ENCODE results near the gene HNRNPAB.

HNRNPAB gene

DNA sequence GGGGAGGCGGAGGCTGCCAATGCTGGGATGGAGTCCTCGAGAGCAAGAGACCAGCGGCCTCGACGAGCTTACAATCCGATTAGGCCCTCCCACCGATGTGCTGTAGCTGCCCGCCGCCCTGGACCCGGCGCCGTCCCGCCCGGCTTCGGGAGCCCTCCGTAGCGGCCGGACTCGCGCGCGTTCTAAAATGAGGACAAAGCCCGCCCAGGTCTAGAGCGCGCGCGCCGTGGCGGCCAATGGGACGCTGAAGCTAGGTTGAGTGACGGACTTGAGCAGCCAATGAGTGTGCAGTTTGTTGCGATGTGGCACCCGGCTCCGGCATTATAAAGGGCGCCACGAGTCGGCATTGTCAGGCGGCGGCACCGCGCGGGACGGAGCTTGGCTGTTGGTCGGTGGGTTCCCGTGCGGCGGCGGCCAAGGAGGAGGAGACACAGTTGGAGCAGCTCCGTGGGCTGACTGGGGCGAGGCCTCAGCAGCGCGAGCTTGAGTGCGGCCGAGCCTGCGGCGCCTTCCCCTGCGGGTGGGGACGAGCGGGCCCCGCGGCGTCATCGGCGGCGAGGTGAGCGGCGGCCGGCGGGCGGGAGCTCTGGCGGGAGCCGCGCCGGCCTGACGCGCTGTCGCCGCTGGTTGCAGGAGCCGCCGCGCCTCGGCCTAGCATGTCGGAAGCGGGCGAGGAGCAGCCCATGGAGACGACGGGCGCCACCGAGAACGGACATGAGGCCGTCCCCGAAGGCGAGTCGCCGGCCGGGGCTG is at the start of gene HNRNPAB:
Gene HNRNPAB, plus strand, starts transcription at position 352 of the 753 bp plus-strand sequence. Its CDS starts 305 bp downstream, at position 657.
- peak; percentile 89 for DNase-seq (ENCODE audit: low spot score)

DNA sequence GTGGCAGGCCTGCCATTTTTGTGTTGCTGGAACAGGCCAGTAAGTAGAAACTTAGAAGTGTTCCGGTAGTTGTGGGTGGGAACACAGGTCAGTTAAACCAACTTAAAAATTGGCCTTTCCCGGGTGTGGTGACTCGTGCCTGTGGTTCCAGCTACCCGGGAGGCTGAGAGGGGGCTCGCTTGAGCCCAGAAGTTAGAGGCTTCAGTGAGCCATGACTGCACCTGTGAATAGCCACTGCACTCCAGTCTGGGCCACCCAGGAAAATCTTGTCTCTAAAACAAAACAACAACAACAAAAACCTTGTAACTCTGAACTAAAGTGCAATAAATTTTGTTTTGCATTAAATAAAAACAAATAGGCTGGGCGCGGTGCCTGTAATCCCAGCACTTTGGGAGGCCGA is 49.3 kb upstream of the HNRNPAB start:
- no peak for DNase-seq (ENCODE audit: low spot score)

DNA sequence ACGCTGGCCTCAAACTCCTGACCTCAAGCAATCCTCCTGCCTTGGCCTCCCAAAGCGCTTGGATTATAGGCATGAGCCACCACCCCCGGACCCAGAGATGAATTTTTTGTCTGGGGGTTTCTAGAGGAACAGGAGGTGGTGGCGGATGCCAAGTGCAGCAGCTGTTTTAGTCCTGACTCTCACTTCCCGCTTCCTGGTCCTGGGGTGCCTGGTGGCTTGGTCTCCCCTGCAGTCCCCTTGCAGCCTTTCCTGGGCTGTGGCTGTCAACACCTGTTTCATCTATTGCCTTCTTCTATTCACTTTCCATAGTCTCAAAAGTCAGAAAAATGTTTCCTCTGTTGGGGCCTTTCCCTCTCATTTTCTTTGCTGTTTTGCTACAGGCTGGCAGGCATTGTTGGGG is 44.2 kb upstream of the HNRNPAB start:
- DNase-seq (ENCODE audit: low spot score), result no peak

DNA sequence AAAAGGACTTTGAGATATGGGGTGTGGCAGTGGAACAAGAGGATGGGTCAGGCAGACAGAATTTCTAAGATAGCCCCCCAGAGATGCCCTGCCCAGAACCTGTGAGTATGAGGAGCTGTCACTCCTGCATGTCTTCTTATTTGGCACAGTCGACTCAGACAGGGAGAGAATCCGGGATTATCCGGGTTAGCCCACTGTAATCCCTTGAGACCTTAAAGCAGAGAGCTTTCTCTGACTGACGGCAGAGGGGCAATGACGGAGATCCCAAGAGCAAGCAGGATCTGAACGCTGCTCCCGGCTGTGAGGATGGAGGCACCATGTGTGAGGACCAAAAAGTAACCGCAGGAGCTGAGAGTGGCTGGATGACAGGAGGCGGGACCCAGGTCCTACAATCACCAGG is 41.9 kb upstream of the HNRNPAB start:
- no peak for DNase-seq (ENCODE audit: low spot score)

DNA sequence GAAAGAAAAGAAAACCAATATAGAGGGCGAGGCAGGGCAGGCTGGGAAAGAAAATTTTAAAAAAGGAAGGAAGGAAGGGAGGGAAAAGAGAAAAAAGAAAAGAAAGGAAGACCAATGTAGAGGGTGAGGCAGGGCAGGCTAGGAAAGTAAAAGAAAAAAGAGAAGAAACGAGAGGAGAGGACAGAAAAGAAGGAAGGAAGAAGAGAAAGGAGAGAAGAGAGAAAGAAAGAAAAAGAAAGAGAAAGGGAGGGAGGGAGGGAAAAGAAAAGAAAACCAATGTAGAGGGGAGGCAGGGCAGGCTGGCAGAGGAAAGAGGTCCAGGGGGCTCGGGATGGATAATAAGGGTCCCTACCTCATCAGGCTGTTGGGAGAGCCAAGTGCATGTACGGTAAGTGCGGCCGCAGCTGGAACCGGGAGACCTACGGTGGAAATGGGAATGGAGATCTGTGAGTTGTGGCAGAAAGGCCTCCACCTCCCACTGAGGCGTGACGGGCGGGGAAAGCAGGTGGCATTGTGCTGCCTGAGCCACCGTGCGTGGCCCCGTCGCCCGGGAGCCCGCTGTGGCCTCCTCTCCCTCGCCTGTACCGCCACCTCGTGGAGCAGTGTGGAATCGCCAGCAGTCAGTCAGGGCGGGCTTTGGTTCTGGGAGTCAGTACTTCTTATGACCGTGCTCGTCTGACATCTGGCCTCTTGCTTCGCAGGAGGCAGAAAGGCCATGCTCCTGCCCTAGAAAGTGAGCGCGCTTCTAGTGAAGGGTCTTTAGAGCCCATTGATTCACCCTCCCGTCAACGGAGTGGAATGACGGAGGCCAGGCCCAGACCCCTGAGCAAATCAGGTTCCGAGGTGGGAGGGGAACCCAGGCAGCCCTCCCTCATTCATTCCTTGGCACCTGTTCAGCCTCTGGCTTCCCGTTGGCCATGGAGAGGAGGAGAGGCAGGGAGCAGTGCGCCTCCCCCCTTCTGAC is 40.3 kb upstream of the HNRNPAB start:
- DNase-seq (ENCODE audit: low spot score), result peak; percentile 75

DNA sequence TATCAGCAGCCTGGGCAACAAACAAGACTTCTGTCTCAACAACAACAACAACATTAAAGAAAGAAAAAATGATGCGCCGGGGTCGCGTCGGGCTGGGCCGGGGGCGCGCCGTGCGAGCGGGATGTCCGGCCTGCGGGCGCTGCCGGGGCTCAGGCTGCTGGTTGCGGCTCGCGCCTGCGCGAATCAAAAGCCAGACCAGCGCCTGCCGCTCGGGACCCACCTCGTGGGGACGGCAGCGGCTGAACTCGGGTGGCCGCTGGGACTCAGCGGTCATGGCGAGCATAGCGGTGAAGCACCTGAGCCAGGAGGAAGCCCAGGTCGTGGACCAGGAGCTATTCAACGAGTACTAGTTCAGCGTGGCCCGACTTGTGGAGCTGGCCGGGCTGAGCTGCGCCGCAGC is 38.8 kb upstream of the HNRNPAB start:
- no peak for DNase-seq (ENCODE audit: low spot score)

DNA sequence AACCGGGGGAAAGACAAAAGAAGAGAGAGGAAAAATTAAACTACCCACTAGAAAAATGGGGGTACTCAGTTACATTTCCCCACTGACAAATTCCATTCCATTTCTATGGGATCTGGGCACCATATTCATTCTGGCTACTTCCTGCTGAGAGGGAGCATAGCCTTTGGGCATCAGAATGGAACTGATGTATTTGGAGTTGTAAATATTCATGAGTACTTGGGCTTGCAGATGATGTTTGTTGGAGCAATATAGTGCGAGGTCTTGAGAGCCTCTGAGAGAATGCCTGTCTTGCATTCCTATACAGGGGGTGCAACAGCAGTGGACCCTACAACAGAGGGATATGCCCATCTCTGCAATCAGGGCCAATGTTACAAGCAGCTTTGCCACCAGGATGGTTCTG is 33.9 kb upstream of the HNRNPAB start:
- DNase-seq (ENCODE audit: low spot score), result no peak

DNA sequence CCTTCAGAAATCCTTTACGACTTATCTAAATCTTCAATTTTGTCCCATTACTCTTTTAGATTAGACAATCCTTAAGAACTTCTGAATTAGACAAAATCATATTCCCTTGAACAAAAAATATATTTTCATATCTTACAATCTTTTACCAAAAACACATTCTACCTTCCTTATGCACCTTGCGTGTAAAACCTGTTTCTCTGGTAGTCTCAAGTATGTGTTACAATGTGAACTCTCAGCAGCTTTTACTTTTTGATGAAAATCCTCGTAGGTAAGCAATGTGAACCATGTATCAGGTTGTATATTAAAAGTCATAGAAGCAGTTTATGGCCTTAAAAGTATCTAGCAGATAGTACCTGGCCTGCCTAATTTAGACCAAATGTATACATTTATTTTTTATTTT is 29.9 kb upstream of the HNRNPAB start:
- DNase-seq (ENCODE audit: low spot score), result no peak

DNA sequence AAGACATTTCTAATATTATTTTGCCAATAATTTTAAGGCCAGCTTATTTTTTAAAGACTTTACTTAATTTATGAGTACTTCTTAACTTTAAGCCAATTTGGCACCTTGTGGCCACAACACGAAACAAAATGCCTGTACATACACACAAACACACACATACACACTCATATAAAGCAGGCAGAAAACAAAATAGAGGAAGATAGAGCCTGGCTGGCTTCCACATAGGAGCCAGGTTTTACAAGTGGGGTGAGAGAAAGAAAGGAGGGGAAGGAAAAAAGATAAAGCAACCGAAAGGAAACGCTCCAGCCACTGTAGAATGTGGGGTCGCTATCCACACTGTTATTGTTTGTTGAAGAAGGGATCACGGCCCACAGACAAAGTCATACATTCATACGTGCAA is 27.5 kb upstream of the HNRNPAB start:
- DNase-seq (ENCODE audit: low spot score), result no peak

DNA sequence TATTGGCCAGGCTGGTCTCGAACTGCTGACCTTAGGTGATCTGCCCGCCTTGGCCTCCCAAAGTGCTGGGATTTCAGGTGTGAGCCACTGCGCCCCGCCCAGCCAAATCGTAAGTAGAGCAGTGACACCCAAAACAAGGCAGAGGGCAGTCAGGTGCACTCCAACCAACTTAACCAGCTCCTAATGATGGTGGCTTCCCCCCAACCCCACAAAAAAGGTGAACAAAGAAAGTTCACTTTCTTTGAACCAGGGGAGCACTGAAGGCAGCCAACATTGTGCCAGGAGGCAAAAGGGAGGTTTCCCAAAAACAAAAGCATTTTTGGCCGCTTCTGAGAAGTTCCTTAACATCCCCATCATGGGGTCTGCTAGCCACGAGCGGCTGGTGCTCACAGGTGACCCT is 26.8 kb upstream of the HNRNPAB start:
- no peak for DNase-seq (ENCODE audit: low spot score)

DNA sequence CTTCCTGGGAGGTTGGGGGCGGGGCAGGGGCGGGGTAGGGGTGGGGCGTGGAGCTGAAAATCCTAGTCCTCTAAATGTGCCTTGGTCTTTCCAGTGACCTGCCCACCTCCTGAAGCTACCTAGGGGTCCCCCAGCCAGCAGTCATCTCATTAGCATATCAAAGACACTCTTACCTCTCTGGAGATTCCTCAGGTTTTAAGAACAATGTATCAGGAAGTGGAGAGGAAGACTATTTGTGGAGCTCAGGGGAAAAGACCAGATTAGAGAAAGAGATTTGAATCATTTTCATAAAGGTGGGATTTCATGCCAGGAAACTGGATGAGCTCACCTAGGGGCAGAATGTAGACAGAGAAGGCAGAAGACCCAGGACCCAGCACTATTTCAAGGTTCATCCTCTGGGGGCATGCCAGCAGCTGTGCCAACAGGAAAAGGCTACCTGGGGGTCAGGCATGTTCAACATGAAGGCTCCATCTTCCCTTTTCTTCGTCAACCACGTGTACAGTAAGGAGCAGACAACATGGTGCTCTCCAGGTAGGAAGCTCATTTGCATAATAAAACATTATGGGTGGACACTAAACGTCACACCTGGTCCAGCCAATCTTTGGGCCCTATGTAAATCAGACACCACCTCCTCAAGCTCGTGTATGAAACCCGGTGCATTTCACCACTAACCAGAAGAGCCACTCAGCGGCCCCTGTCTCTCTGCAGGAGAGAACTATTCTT is 24.0 kb upstream of the HNRNPAB start:
- DNase-seq (ENCODE audit: low spot score), result no peak

DNA sequence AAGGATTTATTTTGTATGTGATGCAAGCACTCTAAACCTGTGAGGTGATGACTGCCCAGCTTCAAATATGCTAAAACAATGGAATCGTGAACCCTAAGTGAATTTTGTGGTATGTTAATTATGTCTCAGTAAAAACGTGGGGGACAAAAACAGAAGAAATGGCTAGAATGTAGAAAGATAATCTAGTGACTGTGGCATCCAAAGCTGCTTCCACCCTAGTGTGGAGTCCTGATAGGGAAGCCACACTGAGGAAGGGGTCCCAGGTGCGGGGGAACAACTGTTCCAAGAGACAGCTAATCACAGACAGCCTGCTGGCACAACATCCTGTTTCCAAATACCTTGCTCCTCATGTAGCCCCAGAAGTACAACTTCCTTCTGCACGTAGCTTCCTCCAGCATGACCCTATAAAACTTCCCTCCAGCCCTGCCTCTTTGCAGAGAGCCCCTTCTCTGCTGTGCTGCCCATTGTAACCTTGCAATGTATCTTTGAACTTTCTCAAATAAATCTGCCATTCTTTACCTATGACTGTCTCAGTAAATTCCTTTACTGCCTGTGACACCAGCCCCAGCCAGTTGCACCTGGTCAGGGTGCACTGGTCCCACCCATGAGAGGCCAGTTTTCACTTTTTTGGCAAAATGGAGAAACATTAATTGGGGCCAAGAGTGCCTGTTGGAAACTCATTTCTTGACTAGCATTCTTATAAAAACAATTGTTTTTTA is 22.0 kb upstream of the HNRNPAB start:
- no peak for DNase-seq (ENCODE audit: low spot score)

DNA sequence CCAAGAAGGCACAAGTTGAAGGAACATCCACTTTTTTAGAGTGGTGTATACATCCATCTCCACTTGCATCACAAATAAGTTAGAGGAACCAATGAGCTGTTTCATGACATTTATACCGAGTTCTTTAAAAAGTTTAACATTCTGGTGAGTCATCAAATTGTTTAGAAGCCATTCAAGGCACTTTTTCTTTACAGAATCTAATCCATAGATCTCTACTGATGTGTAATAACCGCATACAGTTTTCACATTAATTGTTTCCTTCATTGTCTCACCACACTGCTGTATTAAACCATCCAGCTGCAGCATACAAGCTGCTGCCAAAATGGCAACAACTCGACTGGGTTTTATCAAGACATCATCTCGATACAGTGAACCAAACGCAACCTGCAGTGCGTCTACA is 17.9 kb upstream of the HNRNPAB start:
- DNase-seq (ENCODE audit: low spot score), result no peak

DNA sequence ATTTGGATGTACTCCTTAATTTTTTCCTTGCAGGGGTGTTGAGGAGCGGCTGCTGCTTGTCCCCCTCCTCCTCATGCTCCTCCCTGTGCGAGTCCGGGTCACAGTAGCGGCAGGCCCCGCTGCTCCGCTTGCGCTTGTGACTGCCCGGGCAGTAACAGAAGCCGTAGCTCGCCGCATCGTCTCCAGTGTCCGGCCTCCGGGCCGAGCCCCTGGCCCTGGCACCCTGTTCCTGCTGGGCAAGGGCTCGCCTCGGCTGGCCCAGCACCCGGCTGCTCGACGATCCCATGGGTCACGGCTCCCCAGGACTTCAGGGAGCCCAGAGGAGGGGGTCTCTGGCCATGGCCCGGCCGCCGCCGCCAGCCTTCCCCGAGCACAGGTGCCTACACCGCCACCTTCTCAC is 17.3 kb upstream of the HNRNPAB start, which contains the start of gene GMCL2:
Gene GMCL2, minus strand, starts transcription at position 358 of the 400 bp plus-strand sequence. Its CDS starts 72 bp downstream, at position 286.
- DNase-seq (ENCODE audit: low spot score), result no peak

DNA sequence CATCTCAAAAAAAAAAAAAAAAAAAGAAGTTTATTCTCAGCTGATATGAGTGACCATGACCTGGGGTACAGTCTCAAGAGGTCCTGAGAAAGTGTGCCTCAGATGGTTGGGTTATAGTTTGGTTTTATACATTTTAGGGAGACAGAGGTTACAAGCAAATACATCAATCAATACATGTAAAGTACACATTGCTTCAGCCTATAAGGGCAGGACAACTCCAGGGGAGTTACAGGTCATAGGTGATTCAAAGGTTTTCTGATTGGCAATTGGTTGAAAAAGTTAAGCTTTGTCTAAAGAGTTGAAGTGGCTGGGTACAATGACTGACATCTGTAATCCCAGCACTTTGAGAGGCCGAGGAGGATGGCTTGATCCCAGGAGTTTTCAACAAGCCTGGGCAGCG is 14.9 kb upstream of the HNRNPAB start:
- no peak for DNase-seq (ENCODE audit: low spot score)

DNA sequence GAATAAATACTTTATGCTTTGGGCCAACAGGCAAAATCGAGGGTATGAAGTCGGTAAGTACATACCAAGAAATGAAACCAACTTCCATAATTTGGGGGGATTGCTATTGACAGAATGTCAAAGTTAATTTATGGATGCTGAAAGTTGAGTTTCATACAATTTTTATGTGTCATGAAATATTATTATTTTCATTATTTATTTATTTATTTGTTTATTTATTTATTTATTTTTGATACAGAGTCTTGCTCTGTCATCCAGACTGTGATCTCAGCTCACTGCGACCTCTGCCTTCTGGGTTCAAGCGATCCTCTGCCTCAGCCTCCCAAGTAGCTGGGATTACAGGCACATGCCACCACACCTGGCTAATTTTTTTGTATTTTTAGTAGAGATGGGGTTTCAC is 12.7 kb upstream of the HNRNPAB start:
- no peak for DNase-seq (ENCODE audit: low spot score)

DNA sequence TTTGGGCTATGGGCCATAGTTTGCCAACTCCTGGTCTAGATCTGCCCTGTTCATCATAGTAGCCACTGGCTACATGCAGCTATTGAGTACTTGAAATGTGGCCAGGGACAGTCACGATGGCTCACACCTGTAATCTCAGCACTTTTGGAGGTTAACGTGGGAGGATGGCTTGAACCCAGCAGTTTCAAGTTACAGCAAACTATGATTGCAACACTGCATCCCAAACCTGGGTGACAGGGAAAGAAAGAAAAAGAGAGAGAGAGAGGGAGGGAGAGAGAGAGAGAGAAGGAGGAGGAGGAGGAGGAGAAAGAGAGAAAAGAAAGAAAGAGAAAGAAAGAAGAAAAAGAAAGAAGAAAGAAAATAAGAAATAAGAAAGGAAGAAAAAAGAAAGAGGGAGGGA is 12.1 kb upstream of the HNRNPAB start:
- DNase-seq (ENCODE audit: low spot score), result no peak

DNA sequence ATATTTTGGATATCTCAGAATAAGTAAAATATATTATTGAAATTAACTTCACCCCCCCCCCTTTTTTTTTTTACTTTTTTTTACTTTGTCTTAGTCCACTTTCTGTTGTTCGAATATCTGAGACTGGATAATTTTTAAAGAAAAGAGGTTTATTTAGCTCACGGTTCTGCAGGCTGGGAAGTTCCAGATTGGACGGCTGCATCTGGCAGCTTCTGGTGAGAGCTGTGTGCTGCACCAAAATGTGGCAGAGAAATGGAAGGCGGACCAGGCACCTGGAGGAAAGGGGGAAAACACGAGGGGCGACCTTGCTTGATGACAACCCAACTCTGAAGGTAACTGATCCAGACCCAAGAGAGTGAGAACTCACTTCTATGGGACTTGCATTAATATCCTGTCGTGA is 11.5 kb upstream of the HNRNPAB start:
- no peak for DNase-seq (ENCODE audit: low spot score)

DNA sequence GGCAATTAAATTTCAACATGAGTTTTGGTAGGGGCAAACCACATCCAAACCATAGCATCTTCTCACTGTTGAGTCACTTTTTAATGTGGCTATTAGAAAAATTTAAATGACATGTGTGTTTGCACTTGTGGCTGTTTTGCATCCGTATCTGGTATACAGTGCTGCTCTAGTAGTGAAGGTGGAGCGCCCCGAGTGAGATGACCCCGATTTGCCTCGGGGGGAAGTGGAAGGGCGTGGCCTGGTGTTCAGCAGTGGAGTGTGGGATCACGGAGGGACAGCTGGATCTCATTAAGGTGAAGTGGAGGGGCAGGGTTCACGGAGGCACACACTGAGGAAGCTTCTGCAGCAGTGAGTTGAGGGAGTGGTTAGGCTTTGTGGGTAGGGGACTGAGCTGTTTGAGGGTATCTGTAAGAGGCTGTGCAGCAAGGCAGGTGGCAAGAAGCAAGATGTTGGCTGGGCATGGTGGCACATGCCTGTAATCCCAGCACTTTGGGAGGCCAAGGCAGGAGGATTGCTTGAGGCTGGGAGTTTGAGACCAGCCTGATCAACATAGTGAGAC is 11.0 kb upstream of the HNRNPAB start:
- no peak for DNase-seq (ENCODE audit: low spot score)

DNA sequence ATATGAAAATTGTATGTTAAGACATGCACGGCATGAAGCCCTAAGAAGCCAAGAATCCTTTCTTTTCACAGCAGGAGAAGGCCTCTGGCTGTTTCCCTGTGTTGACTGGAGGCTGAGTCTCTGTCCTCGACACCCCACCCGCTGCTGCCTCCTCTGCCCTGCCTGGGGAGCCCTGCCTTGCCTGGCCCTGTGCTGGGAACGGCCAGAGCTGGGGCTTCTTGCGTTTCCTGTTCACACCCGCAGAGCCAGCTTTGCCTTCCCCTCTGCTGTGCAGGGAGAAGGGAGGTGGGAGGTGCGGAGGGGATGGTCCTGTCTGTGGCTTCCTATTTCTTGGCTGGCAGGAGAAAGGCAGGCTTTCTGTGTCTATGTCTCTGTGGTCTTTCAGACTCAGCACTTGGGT is 10.3 kb upstream of the HNRNPAB start:
- DNase-seq (ENCODE audit: low spot score), result no peak

DNA sequence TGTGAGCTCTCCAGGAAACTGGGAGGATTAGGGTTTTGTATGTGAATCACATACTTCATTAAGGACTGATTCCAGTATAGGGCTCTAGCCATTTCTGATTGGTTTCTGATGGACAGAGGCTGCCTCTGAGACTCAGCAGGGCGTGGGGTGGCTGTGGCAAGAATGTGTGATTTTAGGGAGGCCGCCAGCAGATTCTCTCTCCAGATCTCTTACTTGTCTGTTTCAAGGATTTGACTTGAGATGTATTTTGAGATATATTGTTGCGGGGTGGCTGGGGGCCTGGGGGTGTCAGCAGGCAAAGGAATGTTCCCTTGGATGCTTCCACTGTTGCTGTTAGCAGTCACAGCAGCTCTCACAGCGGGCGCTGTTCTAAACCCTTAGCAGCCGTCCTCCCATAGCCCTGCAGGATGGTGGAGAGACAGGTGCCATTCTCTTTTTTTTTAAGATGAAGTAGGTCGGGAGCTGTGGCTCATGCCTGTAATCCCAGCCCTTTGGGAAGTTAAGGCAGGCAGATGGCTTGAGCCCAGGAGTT is 8.0 kb upstream of the HNRNPAB start:
- no peak for DNase-seq (ENCODE audit: low spot score)

Measured in kidney capillary endothelial cell (primary cell).